Epidermal melanocyte (primary cell): ENCODE measurements around the gene MANEAL.

Experiments used
- DNase-seq: peaks from one replicate; pipeline ENCODE4 v3.0.0; 2011; ENCODE audit warnings: low spot score; ENCODE audit not compliant: insufficient read length

MANEAL gene

GRCh38 chr1:37825506-37825905 lies 31.9 kb downstream of the MANEAL start:
- no peak for DNase-seq

- DNase-seq = no peak
Measured at GRCh38 chr1:37828410-37829074, 34.9 kb downstream of the MANEAL start.

GRCh38 chr1:37831109-37831508 lies 37.5 kb downstream of the MANEAL start:
- DNase-seq = no peak

- no peak for DNase-seq
Measured at GRCh38 chr1:37831809-37832208, 38.2 kb downstream of the MANEAL start.

- no peak for DNase-seq
Measured at GRCh38 chr1:37836788-37837187, 43.1 kb downstream of the MANEAL start.

GRCh38 chr1:37839676-37840075 lies 46.0 kb downstream of the MANEAL start:
- no peak for DNase-seq

- DNase-seq = no peak
Measured at GRCh38 chr1:37840711-37841110, 47.1 kb downstream of the MANEAL start.

- no peak for DNase-seq
Measured at GRCh38 chr1:37841652-37842051, 48.0 kb downstream of the MANEAL start.

GRCh38 chr1:37844536-37844935 lies 50.9 kb downstream of the MANEAL start:
- no peak for DNase-seq

GRCh38 chr1:37845049-37845646 lies 51.5 kb downstream of the MANEAL start:
- DNase-seq = no peak

- DNase-seq = no peak
Measured at GRCh38 chr1:37845786-37846185, 52.1 kb downstream of the MANEAL start.

- DNase-seq = no peak
Measured at GRCh38 chr1:37846647-37847339, 53.1 kb downstream of the MANEAL start.

- DNase-seq = no peak
Measured at GRCh38 chr1:37849480-37849879, 55.8 kb downstream of the MANEAL start.

- no peak for DNase-seq
Measured at GRCh38 chr1:37850352-37850955, 56.8 kb downstream of the MANEAL start.
